ENCODE data around the gene TCIRG1. TPM values are rescaled to one million over a fixed set of nuclear protein-coding genes. Genes with fewer than 3 reads are reported as not detected.

Gene TCIRG1
- total and polyA plus RNA-seq, 7 donors: 10.9 to 20.1 (median 11.8) TPM

DNA sequence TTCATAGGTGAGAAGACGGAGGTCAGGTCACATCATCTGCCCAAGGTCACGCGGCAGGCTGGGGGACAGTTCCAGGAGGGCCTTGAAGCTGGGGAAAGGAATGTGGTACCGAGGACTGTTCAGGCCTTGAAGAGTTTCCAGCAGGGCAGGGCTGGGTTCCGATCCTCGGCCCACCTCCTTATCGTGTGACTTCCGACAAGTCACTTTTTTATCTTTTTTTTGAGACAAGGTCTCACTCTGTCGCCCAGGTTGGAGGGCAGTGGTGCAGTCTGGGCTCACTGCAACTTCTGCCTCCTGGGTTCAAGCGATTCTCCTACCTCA lies 7.7 kb upstream of the TCIRG1 start:
- no peaks in the 10 kb centered on the region for H3K27me3 ChIP-seq (ENCODE audit: insufficient read depth in 3 of 3, low read length in 2 of 3)
- no peak for DNase-seq
- peaks cover 23% of the 10 kb centered on the region for H3K4me1 ChIP-seq
- H3K36me3 ChIP-seq (ENCODE audit: insufficient read depth in 1 of 2, low read depth in 1 of 2): peaks cover 0 to 34% of the 10 kb centered on the region in 2 donors
- no peaks in the 10 kb centered on the region for H3K9me3 ChIP-seq
- TF ChIP-seq, protein P1, sequence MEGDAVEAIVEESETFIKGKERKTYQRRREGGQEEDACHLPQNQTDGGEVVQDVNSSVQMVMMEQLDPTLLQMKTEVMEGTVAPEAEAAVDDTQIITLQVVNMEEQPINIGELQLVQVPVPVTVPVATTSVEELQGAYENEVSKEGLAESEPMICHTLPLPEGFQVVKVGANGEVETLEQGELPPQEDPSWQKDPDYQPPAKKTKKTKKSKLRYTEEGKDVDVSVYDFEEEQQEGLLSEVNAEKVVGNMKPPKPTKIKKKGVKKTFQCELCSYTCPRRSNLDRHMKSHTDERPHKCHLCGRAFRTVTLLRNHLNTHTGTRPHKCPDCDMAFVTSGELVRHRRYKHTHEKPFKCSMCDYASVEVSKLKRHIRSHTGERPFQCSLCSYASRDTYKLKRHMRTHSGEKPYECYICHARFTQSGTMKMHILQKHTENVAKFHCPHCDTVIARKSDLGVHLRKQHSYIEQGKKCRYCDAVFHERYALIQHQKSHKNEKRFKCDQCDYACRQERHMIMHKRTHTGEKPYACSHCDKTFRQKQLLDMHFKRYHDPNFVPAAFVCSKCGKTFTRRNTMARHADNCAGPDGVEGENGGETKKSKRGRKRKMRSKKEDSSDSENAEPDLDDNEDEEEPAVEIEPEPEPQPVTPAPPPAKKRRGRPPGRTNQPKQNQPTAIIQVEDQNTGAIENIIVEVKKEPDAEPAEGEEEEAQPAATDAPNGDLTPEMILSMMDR (IDR thresholded peaks at IDR 0.05): no peak
- WGBS, 3 donors: 9 to 12% (median 10%) methylated on average over 10 of the region's 10 CpGs
- ATAC-seq: peak in 2 of 4 donors; percentile 20 to 30
- H3K4me3 ChIP-seq: peak overlapping the region; percentile 86
- intact Hi-C loops (cut with DNase I): loop anchor here in 1 of 2 donors (5.0 kb wide), 1 partner anchor 96 kb away; no protein-coding TSS in a partner anchor
- H3K27ac ChIP-seq: peak overlapping the region; percentile 89

DNA sequence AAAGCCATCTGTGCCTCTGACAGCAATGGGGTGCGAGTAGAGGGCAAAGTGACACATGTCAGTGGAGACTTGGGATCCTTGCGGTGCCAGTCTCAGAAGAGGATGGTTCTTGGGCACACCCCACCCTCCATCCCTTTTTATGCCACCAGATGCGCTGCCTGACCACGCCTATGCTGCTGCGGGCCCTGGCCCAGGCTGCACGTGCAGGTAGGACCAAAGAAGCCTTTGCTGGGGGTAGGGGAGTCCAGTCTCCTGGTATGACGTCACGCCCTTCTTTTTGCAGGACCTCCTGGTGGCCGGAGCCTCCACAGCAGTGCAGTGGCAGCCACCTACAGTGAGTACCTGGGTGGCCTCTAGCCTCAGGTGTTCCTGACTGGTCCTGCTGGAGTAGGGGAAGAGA lies 6.8 kb upstream of the TCIRG1 start:
- intact Hi-C loops (cut with DNase I): loop anchor here in 1 of 2 donors (5.0 kb wide), 1 partner anchor 95 kb away; no protein-coding TSS in a partner anchor
- H3K27ac ChIP-seq: peak overlapping the region; percentile 89
- H3K4me3 ChIP-seq: peak overlapping the region; percentile 86
- peaks cover 23% of the 10 kb centered on the region for H3K4me1 ChIP-seq
- no peaks in the 10 kb centered on the region for H3K9me3 ChIP-seq
- ATAC-seq: no peak
- DNase-seq: no peak
- no peaks in the 10 kb centered on the region for H3K27me3 ChIP-seq (ENCODE audit: insufficient read depth in 3 of 3, low read length in 2 of 3)
- WGBS, 3 donors: 73 to 81% (median 74%) methylated on average over 8 to 9 of the region's 9 CpGs
- TF ChIP-seq, protein P1 (IDR thresholded peaks at IDR 0.05): no peak
- H3K36me3 ChIP-seq (ENCODE audit: insufficient read depth in 1 of 2, low read depth in 1 of 2): peaks cover 0 to 40% of the 10 kb centered on the region in 2 donors

DNA sequence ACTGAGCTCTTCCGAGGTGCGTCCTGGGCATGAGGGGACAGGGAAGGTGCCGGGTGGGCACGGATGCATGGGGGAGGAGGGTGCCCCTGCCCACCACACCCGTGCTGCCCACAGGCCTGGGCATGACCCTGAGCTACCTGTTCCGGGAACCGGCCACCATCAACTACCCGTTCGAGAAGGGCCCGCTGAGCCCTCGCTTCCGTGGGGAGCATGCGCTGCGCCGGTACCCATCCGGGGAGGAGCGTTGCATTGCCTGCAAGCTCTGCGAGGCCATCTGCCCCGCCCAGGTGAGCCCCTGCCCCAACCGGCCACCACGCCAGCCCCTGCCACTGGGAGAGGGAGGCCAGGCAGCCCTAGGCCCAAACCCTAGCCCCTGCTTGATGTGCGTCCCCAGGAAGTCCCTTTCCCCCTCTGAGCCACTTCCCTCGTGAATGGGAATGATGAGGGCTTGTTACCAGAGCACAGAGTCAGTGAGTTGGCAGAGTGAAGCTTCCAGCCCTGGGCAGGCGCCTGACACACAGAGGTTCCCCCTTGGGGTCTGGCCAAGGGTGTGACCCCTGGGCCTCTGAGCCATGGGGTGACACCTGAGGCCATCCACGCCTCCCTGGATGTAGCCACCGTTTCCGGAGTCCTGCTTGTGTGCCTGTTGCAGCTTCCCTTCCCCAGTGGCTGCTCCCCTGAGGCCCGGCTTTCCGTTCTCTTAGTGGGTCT lies 5.7 kb upstream of the TCIRG1 start:
- H3K27me3 ChIP-seq (ENCODE audit: insufficient read depth in 3 of 3, low read length in 2 of 3): no peaks in the 10 kb centered on the region
- H3K27ac ChIP-seq: peak overlapping the region; percentile 66
- DNase-seq: peak in 1 of 2 donors; percentile 14
- no peak for ATAC-seq
- TF ChIP-seq, protein P1 (IDR thresholded peaks at IDR 0.05): no peak
- H3K9me3 ChIP-seq: no peaks in the 10 kb centered on the region
- peaks cover 0 to 40% of the 10 kb centered on the region in 2 donors for H3K36me3 ChIP-seq (ENCODE audit: insufficient read depth in 1 of 2, low read depth in 1 of 2)
- 77 to 87% (median 79%) methylated on average over 25 to 29 of the region's 29 CpGs for WGBS, 3 donors
- peaks cover 35% of the 10 kb centered on the region for H3K4me1 ChIP-seq
- intact Hi-C loops (cut with DNase I): loop anchor here in 1 of 2 donors (5.0 kb wide), 1 partner anchor 94 kb away; no protein-coding TSS in a partner anchor
- H3K4me3 ChIP-seq: no peak overlapping the region

DNA sequence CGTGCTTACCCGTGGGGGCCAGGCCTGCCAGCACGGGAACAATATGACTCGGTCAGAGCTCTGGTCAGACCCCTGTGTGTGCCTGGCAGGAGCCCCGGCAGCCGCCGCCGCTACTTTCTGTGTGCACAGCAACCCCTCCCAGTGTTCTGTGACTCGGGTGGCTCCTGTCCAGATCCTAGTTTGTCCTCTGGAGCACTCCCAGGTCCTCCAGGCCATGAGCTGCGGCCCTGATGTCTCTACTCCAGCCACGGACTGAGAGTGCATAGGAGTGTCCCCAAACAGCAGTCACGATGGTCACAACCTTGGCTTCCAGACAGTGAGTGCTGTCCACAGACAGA lies 5.1 kb upstream of the TCIRG1 start:
- TF ChIP-seq, protein P1 (IDR thresholded peaks at IDR 0.05): no peak
- Histone ChIP-seq H3K4me3 (no peak overlapping the region), H3K27ac (peak overlapping the region; percentile 66), H3K36me3 (ENCODE audit: insufficient read depth in 1 of 2, low read depth in 1 of 2) (peaks cover 0 to 40% of the 10 kb centered on the region in 2 donors), H3K9me3 (no peaks in the 10 kb centered on the region), H3K4me1 (peaks cover 40% of the 10 kb centered on the region), H3K27me3 (ENCODE audit: insufficient read depth in 3 of 3, low read length in 2 of 3) (no peaks in the 10 kb centered on the region)
- ATAC-seq: peak; percentile 1 to 46 (median 24)
- DNase-seq: peak; percentile 58 to 80
- intact Hi-C loops (cut with DNase I): loop anchor here in 1 of 2 donors (5.0 kb wide), 1 partner anchor 94 kb away; no protein-coding TSS in a partner anchor
- WGBS, 3 donors: 32 to 47% (median 35%) methylated on average over 12 of the region's 12 CpGs
